GM21528 (cell line): Measurements from ENCODE around the gene UNC45A.

Source experiments
- ATAC-seq: cut with Tn5 transposase; IDR thresholded peaks from one replicate; pipeline ENCODE4 v1.9.1; 2021; ENCODE audit warnings: mild to moderate bottlenecking, moderate library complexity; ENCODE audit not compliant: unreplicated experiment, low FRiP score

The UNC45A gene

GRCh38 chr15:90994417-90995311 is 59.6 kb downstream of the UNC45A start, which contains the start of gene PRC1:
TSS of gene PRC1 (minus strand) at chr15:90994535. CDS start at chr15:90994417, 118 bp downstream.
- ATAC-seq, result peak; percentile 95

- no peak for ATAC-seq
These were observed 63.7 kb downstream of the UNC45A start for GRCh38 chr15:90998737-90999136.

DNA sequence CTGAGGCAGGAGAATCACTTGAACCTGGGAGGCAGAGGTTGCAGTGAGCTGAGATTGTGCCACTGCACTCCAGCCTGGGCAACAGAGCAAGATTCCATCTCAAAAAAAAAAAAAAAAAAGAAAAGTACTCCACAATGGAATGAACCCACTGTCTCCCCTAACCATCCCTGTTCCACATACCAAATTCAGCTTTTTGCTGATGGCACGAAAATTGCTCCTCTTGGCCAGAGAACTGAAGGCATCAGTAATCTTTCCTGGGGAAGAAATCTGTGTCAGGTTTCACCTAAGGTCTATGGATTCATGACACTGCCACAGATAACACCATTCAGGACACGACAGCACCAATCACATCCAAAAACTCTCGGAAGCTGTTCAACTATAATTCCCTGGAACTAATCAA is 66.1 kb downstream of the UNC45A start:
- no peak for ATAC-seq
